IPS-NIHi7 (cell line): Measurements from ENCODE around the gene PRKCE.

Source experiments
- DNase-seq: peaks from one replicate; pipeline ENCODE4 v3.0.0; 2012; ENCODE audit warnings: mixed read lengths; ENCODE audit errors: extremely low spot score

The PRKCE gene

DNA sequence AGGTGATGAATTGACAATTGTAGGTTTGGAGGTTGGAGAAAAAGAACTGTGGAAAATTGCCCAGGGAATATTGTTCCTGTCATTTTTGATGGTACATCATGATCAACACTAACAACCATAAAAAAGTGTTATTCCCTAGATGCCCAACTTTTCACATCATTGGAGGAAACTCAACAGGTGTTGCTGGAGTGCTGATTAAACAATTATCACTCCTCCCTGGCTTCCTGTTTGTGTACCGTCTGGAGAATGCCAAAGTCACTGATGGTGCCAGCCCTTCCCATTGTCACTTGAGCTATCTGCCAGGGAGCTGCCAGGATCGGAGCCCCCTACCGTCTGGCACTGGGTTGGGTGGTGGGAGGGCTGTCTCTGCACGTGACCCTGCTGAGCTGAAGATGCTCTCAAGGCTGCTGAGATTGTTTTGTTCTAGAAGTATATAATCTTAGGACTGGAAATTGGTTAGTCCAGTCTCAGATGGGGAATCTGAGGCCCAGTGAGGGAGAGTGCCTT lies 156.9 kb downstream of the PRKCE start:
- DNase-seq: no peak

DNA sequence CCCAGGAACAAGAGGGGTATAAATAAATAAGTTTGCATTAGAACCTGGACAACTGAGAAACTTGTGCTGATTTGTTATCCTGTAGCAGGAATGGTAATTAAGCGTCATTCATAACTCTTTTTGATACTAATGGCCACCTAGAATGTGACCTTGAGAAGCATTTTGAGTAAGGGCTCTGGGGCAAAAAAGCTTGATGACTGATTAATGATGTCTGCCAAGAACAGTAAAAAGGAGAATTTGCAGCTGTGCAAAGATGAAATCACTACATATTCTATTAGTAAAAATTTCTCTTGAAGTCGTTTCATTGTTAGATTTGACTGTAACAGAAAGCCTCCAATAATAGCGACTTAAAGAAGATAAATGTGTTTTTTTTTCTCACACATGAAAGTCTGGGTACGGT lies 157.7 kb downstream of the PRKCE start:
- DNase-seq: no peak

DNA sequence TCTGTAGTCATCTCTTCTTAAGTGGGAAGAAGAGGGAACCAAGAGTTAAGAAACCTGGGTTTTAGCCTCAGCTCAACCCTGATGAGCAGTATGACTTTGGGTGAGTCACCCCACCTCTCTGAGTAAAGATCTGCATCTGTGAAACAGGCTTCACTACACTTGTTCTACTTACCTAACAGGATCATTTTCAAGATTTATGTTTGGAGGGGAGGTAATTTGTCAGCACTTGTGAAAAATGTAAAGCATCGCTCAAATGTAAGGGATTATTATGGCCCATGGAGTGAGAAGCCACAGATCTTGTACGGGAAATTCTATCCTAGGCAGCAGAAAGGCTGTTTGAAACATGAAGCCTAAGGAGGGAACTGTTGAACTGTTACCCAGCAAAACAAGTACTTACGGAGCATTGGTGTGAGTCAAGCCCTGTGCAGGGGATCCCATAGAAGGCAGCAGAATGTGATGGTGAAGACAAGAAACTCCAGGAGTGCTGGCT lies 160.6 kb downstream of the PRKCE start:
- no peak for DNase-seq

DNA sequence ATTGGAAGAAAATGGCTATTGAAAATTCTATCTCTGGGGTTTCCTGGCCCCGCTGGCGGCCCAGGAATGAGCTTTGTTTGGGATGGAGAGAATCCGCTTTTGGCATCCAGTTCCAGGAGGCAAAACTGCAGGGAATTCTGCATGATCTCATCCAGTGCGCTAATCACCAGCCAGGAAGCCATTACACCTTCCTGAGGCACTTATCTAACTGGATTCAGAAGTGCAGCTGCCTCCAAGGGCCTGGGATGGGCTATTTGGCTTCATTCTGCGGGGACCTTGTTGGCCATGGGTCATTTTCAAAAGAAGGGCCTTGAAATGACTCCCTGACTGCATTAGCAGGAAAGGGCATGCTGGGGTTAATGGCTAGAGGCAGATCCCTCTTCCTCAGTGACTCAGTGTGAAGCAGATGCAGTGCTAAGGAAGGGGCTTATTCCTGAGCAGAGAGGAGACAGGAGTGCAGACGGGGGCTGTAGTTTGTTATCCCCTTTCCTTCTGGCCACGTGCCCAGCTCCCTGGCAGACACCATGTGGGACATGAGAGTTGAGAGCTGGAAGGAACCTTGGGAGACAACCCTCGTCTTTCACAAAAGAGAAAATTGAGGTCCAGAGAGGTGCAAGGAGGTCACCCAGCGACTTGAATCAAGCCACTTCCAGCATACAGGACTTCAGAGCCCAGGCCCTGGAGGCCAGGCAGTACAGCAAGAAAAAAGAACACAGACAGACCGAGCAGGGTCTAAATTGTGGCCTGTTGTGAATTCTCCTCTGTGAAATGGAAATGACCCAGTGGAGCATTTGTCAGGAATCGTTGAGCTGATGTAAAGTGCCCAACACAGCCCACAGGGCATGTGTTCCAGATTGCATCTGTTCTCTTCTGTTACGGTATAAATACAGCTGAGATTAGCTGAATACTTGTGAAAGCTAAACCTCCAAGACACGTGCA lies 161.8 kb downstream of the PRKCE start:
- no peak for DNase-seq

DNA sequence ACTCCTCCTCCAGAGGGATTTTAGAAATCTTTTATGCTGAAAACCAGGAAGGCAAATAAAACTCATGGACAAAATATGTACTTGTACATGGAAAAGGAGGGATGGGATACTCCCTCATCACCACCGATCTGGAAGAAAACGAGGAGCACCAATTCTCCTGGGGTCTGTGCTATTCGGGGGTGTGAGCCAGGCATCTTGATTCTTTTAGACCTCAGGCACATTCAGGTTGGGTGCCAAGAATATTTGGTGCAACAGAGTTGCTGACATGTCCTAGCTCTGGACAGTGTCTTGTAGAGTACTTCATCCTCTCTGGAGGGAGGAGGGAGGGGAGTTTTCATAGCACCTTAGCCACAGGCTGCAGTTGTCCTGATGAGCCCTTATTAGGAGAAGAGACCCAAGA lies 163.0 kb downstream of the PRKCE start:
- DNase-seq: no peak

DNA sequence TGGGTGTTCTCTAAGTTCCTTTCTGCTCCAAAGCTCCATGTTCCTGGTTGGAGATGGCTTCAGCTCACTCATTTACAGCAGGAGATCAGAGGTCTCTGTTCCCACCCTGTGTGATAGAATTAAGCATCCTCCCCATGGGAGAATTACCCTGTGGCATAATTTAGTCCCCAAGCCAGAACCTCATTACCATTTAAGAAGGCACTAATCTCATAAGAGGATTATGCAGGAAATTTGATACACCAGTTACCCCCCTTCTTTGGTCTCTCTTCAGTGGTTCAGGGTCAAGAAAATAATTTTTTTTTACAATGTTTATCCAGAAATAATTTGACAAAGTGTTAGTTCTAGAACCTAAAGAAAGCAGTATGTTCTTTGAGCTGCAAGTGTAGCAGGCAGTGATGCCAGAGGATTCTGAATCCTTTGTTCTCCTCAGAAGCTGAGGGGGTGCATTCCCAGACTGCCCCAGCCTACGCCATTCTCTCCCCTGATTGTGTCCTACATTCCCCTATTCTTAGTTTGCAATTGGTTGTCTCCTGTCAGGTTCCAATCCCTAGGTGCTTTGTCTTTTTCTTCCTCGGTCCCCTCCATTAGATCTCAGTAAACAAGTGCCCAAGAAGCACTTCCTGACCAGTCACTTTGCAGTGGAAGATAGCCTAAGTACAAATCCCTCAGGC lies 163.6 kb downstream of the PRKCE start:
- no peak for DNase-seq

DNA sequence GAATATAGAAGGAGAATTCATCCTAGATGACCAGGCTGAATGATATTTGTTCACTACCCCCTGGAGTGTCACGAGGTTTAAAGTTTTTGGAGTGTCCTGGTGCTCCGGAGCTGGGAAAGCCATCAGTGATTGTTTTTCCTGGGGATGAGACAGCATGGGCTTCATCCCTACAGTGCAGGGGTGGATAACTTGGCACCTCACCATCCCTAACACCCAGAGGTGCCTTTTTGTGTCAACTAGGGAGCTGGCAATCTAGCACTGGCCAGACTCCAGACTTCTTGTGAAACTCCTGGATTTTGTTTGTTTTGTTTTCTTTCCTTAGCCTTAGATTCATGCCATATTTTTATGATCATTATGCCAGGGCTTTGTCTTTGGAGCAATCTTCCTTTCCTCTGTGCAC lies 164.8 kb downstream of the PRKCE start:
- no peak for DNase-seq

DNA sequence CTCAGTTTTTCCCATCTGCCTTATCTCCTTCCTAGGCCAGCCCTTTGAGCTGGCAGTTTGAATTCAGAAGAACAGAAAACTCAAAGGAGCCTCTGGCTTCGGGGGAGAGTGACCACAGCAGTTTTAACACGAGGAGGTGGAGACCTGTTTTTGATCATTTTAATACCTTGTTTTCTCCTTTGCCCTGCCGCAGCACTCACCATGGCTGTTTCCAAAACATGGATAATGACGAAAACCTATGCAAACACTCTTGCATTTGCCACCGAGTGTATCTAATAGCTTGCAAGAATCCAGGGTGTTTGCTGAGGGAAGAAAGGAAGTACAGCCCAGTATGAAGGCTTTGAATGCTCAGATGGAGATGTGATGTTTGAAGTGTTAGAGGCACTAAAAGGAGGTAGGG lies 167.1 kb downstream of the PRKCE start:
- DNase-seq: no peak

DNA sequence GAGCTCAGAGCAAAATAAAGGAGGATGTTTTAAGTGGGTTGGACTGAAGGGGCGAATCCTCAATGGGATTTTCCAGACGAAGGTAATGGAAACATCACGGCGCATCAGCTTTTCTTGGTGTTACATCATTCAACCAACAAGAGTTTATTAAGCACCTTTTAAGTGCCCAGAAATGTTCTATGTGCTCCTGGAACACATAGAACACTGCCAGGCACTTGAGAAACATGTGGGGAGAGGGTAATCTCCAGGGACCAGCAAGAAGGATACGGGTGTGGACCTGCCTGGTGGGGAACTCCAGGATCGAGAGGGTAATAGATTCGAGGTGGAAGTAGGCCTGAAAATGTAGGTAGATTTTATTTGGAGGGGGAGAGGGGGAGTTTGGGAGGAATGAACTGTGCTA lies 168.6 kb downstream of the PRKCE start:
- DNase-seq: no peak

DNA sequence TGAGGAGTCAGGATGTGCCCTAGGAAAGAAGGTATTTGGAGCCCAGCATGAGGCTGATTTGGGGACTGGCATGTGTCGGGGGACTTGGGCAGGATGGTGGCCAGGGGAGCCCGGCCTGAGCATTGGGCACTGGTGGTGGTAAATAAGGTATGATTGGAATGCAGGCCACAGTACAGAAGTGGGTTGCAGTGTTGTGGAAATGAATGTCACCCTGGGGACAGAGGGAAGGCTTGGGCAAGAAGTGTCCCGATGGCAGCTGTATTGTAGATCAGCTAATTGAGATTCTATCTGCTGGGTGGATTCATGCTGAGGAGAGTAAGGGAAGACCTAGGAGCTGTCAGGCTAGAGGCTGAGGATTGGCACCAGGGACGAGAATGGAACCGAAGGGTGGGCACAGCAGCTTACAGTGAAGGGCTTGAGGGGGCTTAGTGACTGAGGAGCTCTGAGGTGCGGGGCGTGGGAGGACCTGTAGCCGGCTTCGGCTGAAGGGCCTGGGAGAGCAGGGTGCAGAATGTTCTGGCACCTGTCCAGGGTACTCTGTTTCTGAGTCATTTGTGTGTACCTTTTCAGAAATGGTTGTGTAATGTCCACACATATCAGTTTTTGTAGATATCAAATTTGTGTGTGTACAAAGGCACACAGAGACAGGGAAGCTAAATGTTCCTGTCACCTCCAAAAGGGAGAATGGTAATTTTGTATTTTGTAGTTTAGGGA lies 170.2 kb downstream of the PRKCE start:
- DNase-seq: no peak

DNA sequence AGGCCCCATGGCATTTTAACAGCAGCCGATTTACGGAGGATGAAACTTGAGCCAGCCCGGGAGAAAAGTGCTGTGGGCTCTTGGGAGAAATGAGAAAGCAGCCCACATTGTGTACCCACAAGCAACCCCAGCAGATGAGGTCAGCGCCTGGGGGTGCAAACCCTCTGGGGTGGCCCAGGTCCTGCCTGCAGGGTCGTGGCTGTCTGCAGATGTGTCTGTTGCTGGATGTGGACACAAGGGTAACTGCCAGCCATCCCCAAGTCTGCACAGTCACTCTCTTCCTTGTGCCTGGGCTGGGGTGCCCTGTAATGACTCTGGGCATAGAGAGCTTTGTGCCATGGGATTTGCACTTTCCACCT lies 170.8 kb downstream of the PRKCE start:
- DNase-seq: no peak

DNA sequence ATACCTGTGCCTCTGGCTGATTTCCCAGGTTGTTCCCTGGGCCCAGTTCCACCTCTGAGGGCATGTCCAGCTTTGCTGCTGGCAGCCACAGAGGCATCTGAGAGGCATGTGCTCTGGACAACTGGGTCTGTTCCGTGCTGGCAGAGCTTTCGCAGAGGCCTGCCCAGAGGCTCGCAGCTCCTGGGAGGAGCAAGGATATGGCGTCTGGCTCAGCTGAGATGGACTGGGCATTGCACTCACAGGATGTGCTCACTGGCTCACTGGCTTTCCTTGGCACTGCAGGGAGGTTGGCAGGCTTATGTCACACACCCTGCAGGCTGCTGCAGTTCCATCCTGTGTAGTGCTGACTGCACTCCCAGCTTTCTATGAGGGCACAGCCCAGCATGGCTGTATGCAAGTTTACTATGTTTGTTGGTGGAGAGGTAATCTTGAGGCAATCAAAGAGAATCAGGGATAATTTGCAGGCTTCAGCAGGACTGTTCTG lies 172.3 kb downstream of the PRKCE start:
- no peak for DNase-seq

DNA sequence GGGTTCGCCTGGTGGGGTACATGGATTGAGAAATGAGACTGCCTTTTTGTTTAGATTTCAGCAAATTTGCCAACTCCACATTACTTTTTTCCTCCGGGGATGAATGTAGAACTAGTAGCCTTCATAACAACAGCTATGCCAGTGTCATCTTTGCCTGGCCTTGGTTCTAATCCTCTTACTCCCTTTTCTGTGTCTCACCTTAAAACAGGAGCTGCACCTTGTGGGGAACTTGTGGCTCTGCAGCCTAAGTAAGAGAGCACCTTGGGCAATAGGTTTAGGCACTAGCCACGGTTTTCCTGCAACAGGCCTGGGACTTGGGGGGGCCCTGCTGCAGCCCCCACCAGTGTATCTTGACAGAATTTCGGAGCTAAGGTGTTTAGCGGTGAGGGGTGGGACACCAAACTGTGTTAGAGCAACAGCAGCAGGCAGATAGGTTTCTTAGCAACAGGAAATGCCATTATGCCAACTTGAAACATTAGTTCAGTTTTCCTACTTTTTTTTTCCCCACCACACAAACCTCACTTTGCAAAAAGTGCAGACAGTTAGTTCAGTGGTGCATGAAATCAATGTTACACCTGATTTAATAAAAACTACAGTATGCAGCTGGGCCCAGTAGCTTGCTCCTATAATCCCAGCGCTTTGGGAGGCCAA lies 173.7 kb downstream of the PRKCE start:
- DNase-seq: peak; percentile 48

DNA sequence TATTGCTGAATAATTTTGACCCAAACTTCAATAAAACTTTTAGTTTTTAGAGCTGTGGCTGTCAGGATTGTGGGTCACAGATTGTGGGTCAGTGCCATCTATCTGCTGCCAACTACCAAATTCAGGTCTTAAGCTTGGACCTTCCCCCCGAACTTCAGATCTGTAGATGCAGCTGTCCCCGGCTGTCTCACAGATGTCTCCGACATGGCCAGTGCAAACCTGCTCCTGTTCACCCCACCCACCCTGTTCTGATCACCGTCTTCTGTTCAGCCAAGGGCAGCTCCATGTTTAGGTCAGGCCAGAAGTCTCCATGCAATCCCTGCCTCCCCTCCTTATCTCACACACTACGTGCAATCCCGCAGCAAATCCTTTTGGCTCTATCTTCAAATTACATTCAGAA lies 175.0 kb downstream of the PRKCE start:
- no peak for DNase-seq

DNA sequence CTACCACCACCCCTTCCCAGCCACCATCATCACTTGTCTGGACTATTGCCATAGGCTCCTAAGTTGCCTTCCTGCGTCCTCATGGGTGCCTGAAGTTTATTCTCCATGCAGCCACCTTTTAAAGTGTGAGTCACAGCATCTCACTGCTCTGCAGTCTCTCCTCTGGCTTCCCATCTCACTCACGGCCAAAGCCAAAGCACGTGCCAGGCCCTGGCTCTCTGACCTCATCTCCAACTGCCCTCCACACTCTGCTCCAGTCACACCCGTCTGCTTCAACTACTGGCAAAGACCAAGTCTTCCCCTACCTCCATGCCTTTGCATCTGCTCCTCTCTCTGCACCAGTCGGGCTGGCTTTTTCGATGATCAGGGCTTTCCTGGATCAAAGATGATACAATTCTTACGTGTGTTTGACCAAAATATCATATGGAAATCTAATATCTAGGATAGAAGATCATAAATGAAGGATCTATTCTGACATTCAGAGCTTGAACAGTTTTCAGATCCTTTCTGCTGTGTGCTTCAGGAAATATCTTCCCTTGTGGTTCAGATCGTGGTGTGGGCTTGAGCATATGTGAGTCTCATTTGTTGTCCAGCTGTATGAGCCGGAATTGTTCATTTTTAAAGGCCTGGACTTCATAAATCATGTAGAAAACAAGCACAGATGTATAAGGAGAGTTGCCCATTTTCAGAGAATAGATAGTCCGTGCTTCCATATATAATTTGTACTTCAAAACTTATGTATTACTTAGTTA lies 175.6 kb downstream of the PRKCE start:
- no peak for DNase-seq

DNA sequence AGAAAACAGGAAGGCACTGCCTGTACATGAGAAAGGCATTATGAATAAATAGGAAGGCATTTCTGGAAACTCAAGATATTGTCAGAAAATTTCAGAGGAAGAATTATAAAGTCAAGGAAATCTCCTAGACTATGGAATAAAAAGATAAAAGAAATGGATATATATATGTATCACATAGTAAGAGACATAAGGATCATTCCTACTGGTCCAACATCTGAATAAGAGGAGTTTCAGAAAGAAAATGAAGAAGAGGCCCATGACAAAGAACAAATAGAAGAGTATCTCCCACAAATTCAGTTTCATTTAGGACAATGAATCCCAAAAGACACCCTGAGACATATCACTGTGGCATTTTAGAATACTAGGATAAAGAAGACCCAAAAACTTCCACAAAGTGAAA lies 178.8 kb downstream of the PRKCE start:
- DNase-seq: no peak

DNA sequence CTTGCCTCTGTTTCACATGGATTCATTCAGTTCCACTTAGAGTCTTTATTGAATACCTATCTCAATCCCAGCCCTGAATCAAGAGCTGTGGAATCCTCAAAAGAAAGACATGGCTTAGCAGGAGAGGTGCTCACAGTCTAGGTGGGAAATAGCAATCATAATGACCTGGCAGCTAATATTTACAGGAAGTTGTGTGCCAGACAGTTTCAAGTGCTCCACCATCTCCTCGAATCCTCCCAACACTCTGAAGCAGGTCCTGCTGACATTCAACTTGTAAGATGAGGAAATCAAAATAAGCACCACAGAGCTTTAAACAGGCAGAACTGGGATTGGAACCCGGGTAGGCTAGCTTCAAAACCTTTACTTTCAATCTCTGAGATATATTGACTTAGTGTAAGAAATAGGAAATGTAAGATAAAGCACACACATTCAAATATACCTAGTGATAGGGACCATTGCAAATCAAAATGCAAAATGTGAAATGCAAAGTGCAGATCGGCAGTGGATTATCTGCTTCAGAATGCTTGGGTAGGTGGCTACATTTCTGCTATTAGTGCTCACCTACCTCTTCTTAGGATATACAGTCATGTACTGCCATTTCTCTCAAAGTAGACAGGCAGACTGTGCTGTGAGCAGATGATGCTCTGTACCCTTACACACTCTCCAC lies 182.0 kb downstream of the PRKCE start:
- no peak for DNase-seq

DNA sequence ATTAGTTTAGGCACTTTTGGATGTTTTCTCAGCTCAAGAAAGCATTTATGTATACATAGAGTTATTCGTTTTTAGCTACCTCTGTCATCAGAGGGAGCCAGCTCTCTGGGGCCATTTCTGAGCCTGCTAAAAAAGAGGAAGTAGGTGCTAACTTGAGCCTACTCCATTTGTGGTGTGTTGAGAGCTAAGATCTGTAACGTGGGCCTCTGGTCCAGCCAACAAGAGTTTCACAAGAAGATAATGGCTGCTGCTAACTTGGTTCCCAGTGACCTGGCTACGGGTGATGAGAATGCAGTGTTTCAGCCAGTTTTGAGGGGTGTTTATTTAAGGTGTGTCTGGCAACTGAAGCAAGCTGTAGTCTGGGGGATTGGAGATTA lies 182.5 kb downstream of the PRKCE start:
- no peak for DNase-seq

DNA sequence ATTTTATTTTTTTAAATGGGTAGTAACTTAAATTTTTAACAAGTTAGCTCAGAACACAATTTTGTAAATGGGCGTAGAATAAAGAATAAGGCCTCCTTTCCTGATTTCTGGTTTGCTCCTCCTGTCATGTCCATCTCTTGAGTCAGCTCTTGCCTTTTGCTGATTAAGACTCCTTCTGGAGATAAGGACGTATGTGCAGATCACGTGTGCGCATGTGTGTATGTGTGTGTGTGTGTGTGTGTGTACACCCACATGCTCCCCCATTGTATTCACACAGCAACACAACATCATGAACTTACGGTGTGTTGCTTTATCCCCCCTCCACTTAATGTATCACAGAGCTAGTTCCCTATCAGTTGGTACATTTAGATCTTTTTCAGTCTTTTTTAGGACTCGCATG lies 182.9 kb downstream of the PRKCE start:
- no peak for DNase-seq

DNA sequence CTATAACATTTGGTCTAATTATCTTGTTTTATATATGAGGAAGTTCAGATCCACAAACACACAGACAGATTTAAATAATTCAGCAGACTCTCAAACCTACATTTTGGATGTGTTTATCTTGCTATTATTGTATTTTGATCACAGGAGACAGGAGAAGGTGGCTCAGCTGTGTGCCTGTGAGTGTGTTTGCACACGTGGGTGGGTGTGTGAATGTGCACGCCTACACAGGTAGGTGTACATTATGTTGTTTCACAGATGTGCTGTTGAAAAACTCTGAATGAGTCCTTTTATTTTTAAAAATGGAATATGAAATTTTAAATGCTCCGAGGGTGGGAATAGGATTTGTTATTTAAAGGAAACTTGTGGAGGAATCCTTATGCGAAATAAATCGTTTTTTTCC lies 183.4 kb downstream of the PRKCE start:
- DNase-seq: no peak
